ENCODE results near the gene PTPRA. TPM values are rescaled to one million over a fixed set of nuclear protein-coding genes. Genes with fewer than 3 reads are reported as not detected.
"Not testable (repeated sequence)": the region's sequence is repeated elsewhere in the genome, so short reads cannot be mapped to it uniquely, and the experiment has no call there.

PTPRA gene
- total RNA-seq, 1 donor from 2014 or later, result 63.3 TPM

DNA sequence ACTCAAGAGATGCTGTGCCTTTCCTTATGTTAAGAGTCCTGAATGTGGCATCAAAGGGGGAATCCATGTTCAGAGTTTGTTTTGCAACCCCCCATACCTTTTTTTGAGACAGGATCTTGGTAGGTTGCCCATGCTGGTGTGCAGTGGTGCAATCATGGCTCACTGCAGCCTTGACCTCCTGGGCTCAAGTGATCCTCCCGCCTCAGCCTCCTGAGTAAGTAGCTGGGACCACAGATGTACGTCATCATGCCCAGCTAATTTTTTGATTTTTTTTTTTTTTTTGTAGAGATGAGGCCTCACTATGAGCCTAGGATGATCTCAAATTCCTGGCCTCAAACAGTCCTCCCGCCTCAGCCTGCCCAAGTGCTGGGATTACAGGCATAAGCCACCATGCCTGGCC is 16.5 kb downstream of the PTPRA start:
- Histone ChIP-seq H3K4me3 (no peak overlapping the region), H3K36me3 (no peaks in the 10 kb centered on the region), H3K27me3 (ENCODE audit: low read depth) (no peaks in the 10 kb centered on the region), H3K27ac (no peak overlapping the region), H3K9me3 (no peaks in the 10 kb centered on the region), H3K4me1 (peaks cover 16% of the 10 kb centered on the region)
- TF ChIP-seq, protein P1, sequence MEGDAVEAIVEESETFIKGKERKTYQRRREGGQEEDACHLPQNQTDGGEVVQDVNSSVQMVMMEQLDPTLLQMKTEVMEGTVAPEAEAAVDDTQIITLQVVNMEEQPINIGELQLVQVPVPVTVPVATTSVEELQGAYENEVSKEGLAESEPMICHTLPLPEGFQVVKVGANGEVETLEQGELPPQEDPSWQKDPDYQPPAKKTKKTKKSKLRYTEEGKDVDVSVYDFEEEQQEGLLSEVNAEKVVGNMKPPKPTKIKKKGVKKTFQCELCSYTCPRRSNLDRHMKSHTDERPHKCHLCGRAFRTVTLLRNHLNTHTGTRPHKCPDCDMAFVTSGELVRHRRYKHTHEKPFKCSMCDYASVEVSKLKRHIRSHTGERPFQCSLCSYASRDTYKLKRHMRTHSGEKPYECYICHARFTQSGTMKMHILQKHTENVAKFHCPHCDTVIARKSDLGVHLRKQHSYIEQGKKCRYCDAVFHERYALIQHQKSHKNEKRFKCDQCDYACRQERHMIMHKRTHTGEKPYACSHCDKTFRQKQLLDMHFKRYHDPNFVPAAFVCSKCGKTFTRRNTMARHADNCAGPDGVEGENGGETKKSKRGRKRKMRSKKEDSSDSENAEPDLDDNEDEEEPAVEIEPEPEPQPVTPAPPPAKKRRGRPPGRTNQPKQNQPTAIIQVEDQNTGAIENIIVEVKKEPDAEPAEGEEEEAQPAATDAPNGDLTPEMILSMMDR (IDR thresholded peaks at IDR 0.05), result no peak
- intact Hi-C loops (cut with DNase I), result no loop called here
- ATAC-seq, result no peak
- DNase-seq, result no peak

DNA sequence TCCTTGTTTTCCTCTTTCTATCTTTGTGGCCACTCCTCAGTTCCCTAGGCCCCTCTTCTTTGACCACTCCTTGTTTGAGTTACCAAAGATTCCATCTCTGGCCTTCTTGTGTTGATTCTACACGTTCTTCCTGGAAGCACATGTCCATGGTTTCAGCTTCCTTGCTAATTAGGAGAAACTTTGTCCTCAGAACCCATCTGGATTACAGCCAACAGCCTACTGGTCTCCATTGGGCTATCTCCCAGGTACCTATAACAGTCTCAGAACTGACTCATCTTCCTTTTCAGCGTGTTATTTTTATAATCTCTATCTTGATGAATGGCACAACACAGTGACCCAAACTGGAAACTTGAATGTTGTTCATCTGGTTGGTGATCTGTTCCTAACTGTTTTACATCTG is 17.5 kb downstream of the PTPRA start:
- intact Hi-C loops (cut with DNase I), result no loop called here
- TF ChIP-seq, protein P1 (IDR thresholded peaks at IDR 0.05), result no peak

DNA sequence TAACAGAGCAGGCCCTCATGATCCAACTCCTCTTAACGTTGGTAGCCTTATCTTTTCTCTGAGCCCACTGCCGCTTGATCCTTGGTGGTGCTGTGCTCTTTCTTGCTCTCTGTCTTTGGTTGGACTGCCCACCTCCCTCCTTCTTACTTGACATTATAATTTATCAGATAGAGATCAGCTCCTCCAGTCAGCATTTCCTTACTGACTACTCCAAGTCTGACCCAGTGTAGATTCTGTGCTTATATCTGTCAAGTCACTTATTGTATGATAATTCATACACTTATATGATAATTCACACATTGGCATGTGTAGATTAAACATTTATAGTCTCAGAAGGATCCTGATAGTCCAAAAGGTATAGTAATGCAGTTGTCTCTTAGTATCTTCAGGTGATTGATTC is 18.1 kb downstream of the PTPRA start:
- H3K4me1 ChIP-seq, result peaks cover 16% of the 10 kb centered on the region
- H3K36me3 ChIP-seq, result no peaks in the 10 kb centered on the region
- TF ChIP-seq, protein P1 (IDR thresholded peaks at IDR 0.05), result no peak
- DNase-seq (no peak), ATAC-seq (no peak)
- peaks cover 6% of the 10 kb centered on the region for H3K9me3 ChIP-seq
- no peak overlapping the region for H3K4me3 ChIP-seq
- no peaks in the 10 kb centered on the region for H3K27me3 ChIP-seq (ENCODE audit: low read depth)
- no peak overlapping the region for H3K27ac ChIP-seq
- intact Hi-C loops (cut with DNase I), result no loop called here

More for the DNA sequence above, 17.5 kb downstream of the PTPRA start:
- H3K36me3 ChIP-seq, result no peaks in the 10 kb centered on the region
- peaks cover 16% of the 10 kb centered on the region for H3K4me1 ChIP-seq
- H3K4me3 ChIP-seq, result no peak overlapping the region
- no peaks in the 10 kb centered on the region for H3K27me3 ChIP-seq (ENCODE audit: low read depth)
- no peak overlapping the region for H3K27ac ChIP-seq
- peaks cover 6% of the 10 kb centered on the region for H3K9me3 ChIP-seq
- ATAC-seq (no peak), DNase-seq (no peak)

DNA sequence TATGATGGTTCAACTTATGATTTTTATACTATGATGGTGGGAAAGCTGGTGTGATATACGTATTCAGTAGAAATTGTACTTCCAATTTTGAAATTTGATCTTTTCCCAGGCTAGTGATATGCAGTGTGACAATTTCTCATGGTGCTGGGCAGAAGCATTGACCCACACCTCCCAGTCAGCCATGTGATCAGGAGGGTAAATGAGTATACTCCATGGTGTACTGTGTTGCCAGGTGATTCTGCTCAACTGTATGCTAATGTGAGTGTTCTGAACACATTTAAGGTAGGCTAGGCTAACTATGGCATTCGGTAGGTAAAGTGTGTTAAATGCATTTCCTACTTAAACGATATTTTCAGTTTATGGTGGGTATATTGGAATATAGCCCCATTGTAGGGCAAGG is 19.1 kb downstream of the PTPRA start:
- Histone ChIP-seq H3K27ac (no peak overlapping the region), H3K4me1 (peaks cover 13% of the 10 kb centered on the region), H3K27me3 (ENCODE audit: low read depth) (no peaks in the 10 kb centered on the region), H3K9me3 (peaks cover 6% of the 10 kb centered on the region), H3K36me3 (no peaks in the 10 kb centered on the region), H3K4me3 (no peak overlapping the region)
- ATAC-seq (no peak), DNase-seq (no peak)
- TF ChIP-seq, protein P1 (IDR thresholded peaks at IDR 0.05), result no peak
- intact Hi-C loops (cut with DNase I), result no loop called here

DNA sequence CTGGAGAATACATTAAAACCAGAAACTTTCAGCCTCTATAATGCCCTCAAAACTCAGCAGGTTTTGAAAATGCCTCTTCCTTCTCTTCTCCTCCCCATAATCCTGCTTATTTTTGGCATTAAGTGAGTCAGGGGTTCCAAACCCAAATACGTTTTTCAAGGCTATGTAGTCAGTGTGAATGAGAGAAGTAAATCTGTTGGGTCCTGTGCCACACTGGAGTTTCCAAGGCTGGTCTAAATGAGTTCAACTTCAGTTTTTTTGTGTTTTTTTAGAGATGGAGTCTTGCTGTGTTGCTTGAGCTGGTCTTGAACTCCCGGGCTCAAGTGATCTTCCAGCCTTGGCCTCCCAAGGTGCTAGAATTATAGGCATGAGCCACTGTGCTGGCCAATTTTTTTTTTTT is 20.9 kb downstream of the PTPRA start:
- Histone ChIP-seq H3K27me3 (ENCODE audit: low read depth) (no peaks in the 10 kb centered on the region), H3K9me3 (peaks cover 6% of the 10 kb centered on the region), H3K27ac (no peak overlapping the region), H3K4me1 (peaks cover 8% of the 10 kb centered on the region), H3K36me3 (no peaks in the 10 kb centered on the region), H3K4me3 (no peak overlapping the region)
- no peak for ATAC-seq
- no peak for DNase-seq
- intact Hi-C loops (cut with DNase I), result no loop called here
- TF ChIP-seq, protein P1 (IDR thresholded peaks at IDR 0.05), result no peak

DNA sequence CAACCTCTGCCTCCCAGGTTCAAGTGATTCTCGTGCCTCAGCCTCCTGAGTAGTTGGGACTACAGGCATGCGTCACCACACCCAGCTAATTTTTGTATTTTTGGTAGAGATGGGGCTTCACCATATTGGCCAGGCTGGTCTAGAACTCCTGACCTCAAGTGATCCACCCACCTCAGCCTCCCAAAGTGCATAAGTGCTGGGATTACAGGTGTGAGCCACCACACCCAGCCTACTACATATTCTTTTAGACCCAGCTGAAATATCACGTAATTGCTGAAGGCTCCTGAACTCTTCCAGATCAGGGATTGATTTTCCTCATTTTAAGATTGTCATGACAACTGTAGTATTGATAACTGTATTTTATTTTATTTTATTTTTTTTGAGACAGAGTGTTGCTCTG is 21.9 kb downstream of the PTPRA start:
- H3K9me3 ChIP-seq; H3K4me3 ChIP-seq; H3K36me3 ChIP-seq; intact Hi-C loops (cut with DNase I); DNase-seq; H3K27me3 ChIP-seq (ENCODE audit: low read depth); H3K27ac ChIP-seq; ATAC-seq: not testable (repeated sequence)
- H3K4me1 ChIP-seq, result peaks cover 10% of the 10 kb centered on the region

Data from lower lobe of right lung (tissue), 2 donors.